CD8-positive, alpha-beta memory T cell (primary cell): ENCODE data around the gene GNG10. TPM values are rescaled to one million over a fixed set of nuclear protein-coding genes. Genes with fewer than 3 reads are reported as not detected.
"Not testable (repeated sequence)": the region's sequence is repeated elsewhere in the genome, so short reads cannot be mapped to it uniquely, and the experiment has no call there.

ENCODE experiments used
- CTCF ChIA-PET: fragments of 350-600 bp; sonication (Branson Sonifier 250); formaldehyde crosslinking; loops from one replicate; lab custom pipeline; 2021; ENCODE audit warnings: antibody characterized with exemption; lab: Charles Lee
- POLR2A ChIA-PET: fragments of 350-600 bp; sonication (Branson Sonifier 250); formaldehyde crosslinking; loops from one replicate; lab custom pipeline; 2021; ENCODE audit warnings: antibody characterized with exemption; lab: Charles Lee
- DNase-seq, 5 donors: peaks; one replicate each; pipeline versions ENCODE4 v3.0.0 to v3.0.0-alpha.2; 2020 to 2022; ENCODE audit warnings: mixed read lengths in 1 of 5
- H3K27ac ChIP-seq: one replicate; pipeline ENCODE4 v1.7.0; 2013; ENCODE audit warnings: low read depth, mild to moderate bottlenecking, low read length, moderate library complexity
- H3K27me3 ChIP-seq: 2 replicates; pipeline ENCODE4 v1.7.0; 2013; ENCODE audit warnings: low read length, mild to moderate bottlenecking; ENCODE audit not compliant: insufficient read depth, poor library complexity, severe bottlenecking
- H3K36me3 ChIP-seq: 2 replicates; pipeline ENCODE4 v1.7.0; 2013; ENCODE audit warnings: mild to moderate bottlenecking, low read length, moderate library complexity; ENCODE audit not compliant: insufficient read depth
- H3K4me1 ChIP-seq: 2 replicates; pipeline ENCODE4 v1.7.0; 2013; ENCODE audit warnings: mild to moderate bottlenecking, low read length, moderate library complexity; ENCODE audit not compliant: insufficient read depth
- H3K4me3 ChIP-seq: 2 replicates; pipeline ENCODE4 v1.7.0; 2013; ENCODE audit warnings: mild to moderate bottlenecking, low read length
- H3K9me3 ChIP-seq: 2 replicates; pipeline ENCODE4 v1.7.0; 2013; ENCODE audit warnings: mild to moderate bottlenecking, low read length
- H3K27ac Mint-ChIP-seq, 8 donors: one replicate each; pipeline ENCODE4 v1.8.0; 2020 to 2021; ENCODE audit warnings: mixed read lengths in 8 of 8, mild to moderate bottlenecking in 6 of 8, inconsistent platforms in 3 of 8, moderate library complexity in 3 of 8
- H3K27me3 Mint-ChIP-seq, 2 donors: one replicate each; pipeline ENCODE4 v1.8.0; 2020 to 2021; ENCODE audit warnings: mixed read lengths in 2 of 2, mild to moderate bottlenecking in 1 of 2, moderate library complexity in 1 of 2
- H3K36me3 Mint-ChIP-seq, 3 donors: one replicate each; pipeline ENCODE4 v1.8.0; 2020 to 2021; ENCODE audit warnings: mixed read lengths in 3 of 3, inconsistent platforms in 1 of 3, mild to moderate bottlenecking in 1 of 3
- H3K4me1 Mint-ChIP-seq, 3 donors: one replicate each; pipeline ENCODE4 v1.8.0; 2020 to 2021; ENCODE audit warnings: mixed read lengths in 3 of 3, inconsistent platforms in 1 of 3, mild to moderate bottlenecking in 1 of 3
- H3K4me3 Mint-ChIP-seq, 7 donors: one replicate each; pipeline ENCODE4 v1.8.0; 2020 to 2021; ENCODE audit warnings: mixed read lengths in 7 of 7, mild to moderate bottlenecking in 6 of 7, moderate library complexity in 4 of 7, inconsistent platforms in 2 of 7
- H3K9me3 Mint-ChIP-seq, 5 donors: one replicate each; pipeline ENCODE4 v1.8.0; 2020 to 2022; ENCODE audit warnings: mixed read lengths in 5 of 5, mild to moderate bottlenecking in 3 of 5, moderate library complexity in 2 of 5, inconsistent platforms in 1 of 5
- polyA plus RNA-seq: library from polyadenylated mRNA; unstranded; fragments of 300-500 nt; fragmentation: Illumina TruSeq; gene quantifications from one replicate; pipeline ENCODE4 v1.2.3, GENCODE V29; 2021
- total RNA-seq, 2 experiments: library from RNA; stranded (reverse); gene quantifications; one replicate each; pipeline ENCODE4 v1.2.3, GENCODE V29; 2021

GNG10 gene
- total RNA-seq (10 to 100 TPM; 21.9 to 25.1 TPM), polyA plus RNA-seq (22.9 TPM)

- peak; percentile 55 to 74 (median 69) for DNase-seq
- no peaks in the 10 kb centered on the region for H3K27me3 Mint-ChIP-seq
- ChIA-PET CTCF (interaction anchor here (1.3 to 1.5 kb wide), 3 partner anchors 10 to 413 kb away, joined by 4 to 7 read pairs (median 4); partner anchors contain the start of gene DNAJC25), POLR2A (interaction anchor here (0.7 to 2.0 kb wide), 2 partner anchors 10 to 30 kb away, joined by 3 to 10 read pairs; partner anchors contain the start of gene DNAJC25)
- no peaks in the 10 kb centered on the region for H3K9me3 Mint-ChIP-seq
- H3K4me3 Mint-ChIP-seq: peak within 1 kb of the TSS; percentile 93 to 98 (median 96)
- H3K27ac Mint-ChIP-seq: peak within 1 kb of the TSS; percentile 63 to 98 (median 90)
- no peaks in the 10 kb centered on the region for H3K36me3 ChIP-seq
- H3K9me3 ChIP-seq: no peaks in the 10 kb centered on the region
- H3K4me1 ChIP-seq: peaks cover 30% of the 10 kb centered on the region
- peaks cover 27 to 47% (median 43%) of the 10 kb centered on the region in 3 donors for H3K4me1 Mint-ChIP-seq
- peak within 1 kb of the TSS; percentile 62 for H3K27ac ChIP-seq
- no peaks in the 10 kb centered on the region for H3K27me3 ChIP-seq
- peaks cover 0 to 15% (median 4%) of the 10 kb centered on the region in 3 donors for H3K36me3 Mint-ChIP-seq
- peak within 1 kb of the TSS; percentile 83 for H3K4me3 ChIP-seq
Observed at GRCh38 chr9:111661150-111661801, at the start of gene GNG10. Gene GNG10, plus strand, starts transcription at chr9:111661605. Its CDS starts 30 bp downstream, at chr9:111661635.

- H3K27me3 ChIP-seq: peaks cover 3% of the 10 kb centered on the region
- H3K27ac Mint-ChIP-seq: no peak overlapping the region
- H3K4me3 Mint-ChIP-seq: no peak overlapping the region
Observed at GRCh38 chr9:111613436-111614040, 47.9 kb upstream of the GNG10 start.

DNA sequence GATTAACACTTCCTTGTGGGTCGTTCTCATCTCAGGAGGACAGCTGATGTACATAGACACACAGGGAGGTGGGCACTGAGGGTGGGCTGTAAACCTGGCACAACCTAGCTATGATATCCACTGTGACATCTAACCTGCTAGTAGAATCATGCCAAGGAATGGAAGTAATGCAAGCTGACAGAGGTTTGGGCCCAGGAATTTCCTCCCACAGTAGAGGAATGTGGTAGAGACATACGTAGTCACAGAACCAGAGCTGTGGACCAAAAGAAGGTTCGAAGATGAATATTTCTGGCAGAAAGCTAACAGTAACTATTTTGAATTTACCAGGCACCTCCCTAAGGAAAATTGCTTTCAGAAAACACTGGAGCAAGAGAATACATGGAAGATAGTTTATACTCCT, 45.5 kb upstream of the GNG10 start:
- no peak for DNase-seq
- Histone ChIP-seq H3K4me1 (no peaks in the 10 kb centered on the region), H3K36me3 (no peaks in the 10 kb centered on the region), H3K9me3 (no peaks in the 10 kb centered on the region), H3K4me3 (no peak overlapping the region), H3K27ac (no peak overlapping the region), H3K27me3 (peaks cover 3% of the 10 kb centered on the region)
- Mint-ChIP-seq H3K36me3 (no peaks in the 10 kb centered on the region), H3K4me3 (no peak overlapping the region), H3K4me1 (no peaks in the 10 kb centered on the region), H3K27me3 (peaks cover 18 to 38% of the 10 kb centered on the region in 2 donors), H3K9me3 (no peaks in the 10 kb centered on the region), H3K27ac (no peak overlapping the region)
- CTCF ChIA-PET: interaction anchor here (0.7 to 1.1 kb wide), 2 partner anchors 8 to 18 kb away, joined by 3 to 4 read pairs; no protein-coding TSS in a partner anchor
- POLR2A ChIA-PET: no interaction called here

More at GRCh38 chr9:111613436-111614040, 47.9 kb upstream of the GNG10 start:
- Histone ChIP-seq H3K4me3 (no peak overlapping the region), H3K27ac (no peak overlapping the region), H3K36me3 (no peaks in the 10 kb centered on the region), H3K9me3 (no peaks in the 10 kb centered on the region), H3K4me1 (no peaks in the 10 kb centered on the region)
- ChIA-PET POLR2A (no interaction called here), CTCF (interaction anchor here (0.9 to 1.3 kb wide), 2 partner anchors 10 to 15 kb away, joined by 3 read pairs; no protein-coding TSS in a partner anchor)
- H3K4me1 Mint-ChIP-seq: no peaks in the 10 kb centered on the region
- DNase-seq: no peak
- no peaks in the 10 kb centered on the region for H3K36me3 Mint-ChIP-seq
- peaks cover 24 to 56% of the 10 kb centered on the region in 2 donors for H3K27me3 Mint-ChIP-seq
- H3K9me3 Mint-ChIP-seq: no peaks in the 10 kb centered on the region

- peaks cover 15 to 40% of the 10 kb centered on the region in 2 donors for H3K27me3 Mint-ChIP-seq
- H3K4me1 ChIP-seq, H3K4me1 Mint-ChIP-seq, H3K4me3 Mint-ChIP-seq, H3K9me3 ChIP-seq, CTCF ChIA-PET, DNase-seq, POLR2A ChIA-PET, H3K9me3 Mint-ChIP-seq, H3K27ac ChIP-seq, H3K27me3 ChIP-seq, H3K36me3 ChIP-seq, H3K27ac Mint-ChIP-seq, H3K36me3 Mint-ChIP-seq, H3K4me3 ChIP-seq: not testable (repeated sequence)
Observed at GRCh38 chr9:111617349-111617748, 44.1 kb upstream of the GNG10 start.

GRCh38 chr9:111621895-111622480, 39.4 kb upstream of the GNG10 start:
- no peaks in the 10 kb centered on the region for H3K9me3 ChIP-seq
- no peak overlapping the region for H3K27ac Mint-ChIP-seq
- H3K36me3 ChIP-seq: no peaks in the 10 kb centered on the region
- H3K27ac ChIP-seq: no peak overlapping the region
- H3K27me3 Mint-ChIP-seq: peaks cover 4 to 30% of the 10 kb centered on the region in 2 donors
- ChIA-PET CTCF (interaction anchor here (0.7 to 1.2 kb wide), 5 partner anchors 8 to 27 kb away, joined by 3 to 5 read pairs (median 4); partner anchors contain the start of gene DNAJC25), POLR2A (interaction anchor here (0.7 kb wide), 1 partner anchor 23 kb away, joined by 4 read pairs; no protein-coding TSS in a partner anchor)
- H3K27me3 ChIP-seq: no peaks in the 10 kb centered on the region
- H3K4me3 ChIP-seq: no peak overlapping the region
- H3K4me3 Mint-ChIP-seq: no peak overlapping the region
- no peaks in the 10 kb centered on the region for H3K4me1 Mint-ChIP-seq
- peak in 1 of 5 donors; percentile 6 for DNase-seq
- H3K36me3 Mint-ChIP-seq: no peaks in the 10 kb centered on the region
- no peaks in the 10 kb centered on the region for H3K4me1 ChIP-seq
- no peaks in the 10 kb centered on the region for H3K9me3 Mint-ChIP-seq

DNA sequence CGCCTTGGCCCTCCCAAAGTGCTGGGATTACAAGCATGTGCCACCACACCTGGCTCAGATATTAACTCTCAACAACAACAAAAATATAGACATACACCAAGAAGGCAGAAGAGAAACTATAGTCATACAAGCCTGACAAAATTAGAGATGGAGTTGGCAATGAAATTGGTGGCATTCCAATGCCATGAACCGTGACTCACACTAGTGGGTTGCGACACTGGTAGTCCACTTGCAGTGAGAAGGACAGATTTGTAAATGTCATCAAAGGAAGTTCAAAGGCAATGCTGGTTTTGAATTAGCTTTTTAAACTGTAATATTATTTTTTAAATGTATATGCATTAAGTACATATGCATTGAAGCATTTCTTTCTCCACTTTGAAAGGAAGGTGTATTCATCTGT, 38.8 kb upstream of the GNG10 start:
- no peaks in the 10 kb centered on the region for H3K9me3 ChIP-seq
- no peak overlapping the region for H3K4me3 Mint-ChIP-seq
- H3K27ac ChIP-seq: no peak overlapping the region
- no peaks in the 10 kb centered on the region for H3K9me3 Mint-ChIP-seq
- H3K27ac Mint-ChIP-seq: peak overlapping the region in 1 of 8 donors; percentile 15
- DNase-seq: no peak
- CTCF ChIA-PET: no interaction called here
- H3K4me1 ChIP-seq: no peaks in the 10 kb centered on the region
- no peaks in the 10 kb centered on the region for H3K36me3 ChIP-seq
- H3K36me3 Mint-ChIP-seq: no peaks in the 10 kb centered on the region
- POLR2A ChIA-PET: no interaction called here
- H3K27me3 ChIP-seq: no peaks in the 10 kb centered on the region
- H3K27me3 Mint-ChIP-seq: peaks cover 4 to 30% of the 10 kb centered on the region in 2 donors
- H3K4me1 Mint-ChIP-seq: no peaks in the 10 kb centered on the region
- no peak overlapping the region for H3K4me3 ChIP-seq

DNA sequence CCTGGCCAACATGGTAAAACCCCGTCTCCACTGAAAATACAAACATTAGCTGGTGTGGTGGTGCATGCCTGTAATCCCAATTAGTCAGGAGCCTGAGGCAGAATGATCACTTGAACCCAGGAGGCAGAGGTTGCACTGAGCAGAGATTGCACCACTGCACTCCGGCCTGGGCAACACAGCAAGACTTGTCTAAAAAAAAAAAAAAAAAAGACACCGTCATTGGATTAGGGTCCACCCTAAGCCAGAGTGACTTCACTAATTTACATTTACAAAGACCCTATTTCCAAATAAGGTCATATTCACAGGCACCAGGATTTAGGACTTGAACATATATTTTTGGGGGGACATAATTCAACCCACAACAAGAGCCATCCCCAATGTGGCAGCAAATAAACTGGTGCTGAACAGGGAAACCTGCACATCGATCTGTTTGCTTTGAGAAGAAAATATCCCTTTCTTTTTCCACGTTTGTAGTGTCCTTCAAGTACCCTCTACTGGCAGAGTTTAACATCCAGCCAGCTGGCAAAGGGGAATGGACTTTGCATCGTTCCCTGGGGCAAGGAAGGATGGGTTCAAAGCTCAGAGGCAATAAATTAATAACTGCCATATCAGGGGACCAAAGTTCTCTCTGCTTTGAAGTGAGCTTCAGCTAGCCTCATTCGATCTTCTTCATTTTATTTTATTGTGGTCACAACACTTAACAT, 34.0 kb upstream of the GNG10 start:
- no peak for DNase-seq
- Histone ChIP-seq H3K9me3 (no peaks in the 10 kb centered on the region), H3K27ac (no peak overlapping the region), H3K36me3 (no peaks in the 10 kb centered on the region), H3K4me1 (peaks cover 12% of the 10 kb centered on the region), H3K4me3 (no peak overlapping the region), H3K27me3 (no peaks in the 10 kb centered on the region)
- no peak overlapping the region for H3K27ac Mint-ChIP-seq
- no peak overlapping the region for H3K4me3 Mint-ChIP-seq
- ChIA-PET CTCF (no interaction called here), POLR2A (no interaction called here)
- H3K27me3 Mint-ChIP-seq: peaks cover 2 to 16% of the 10 kb centered on the region in 2 donors
- no peaks in the 10 kb centered on the region for H3K9me3 Mint-ChIP-seq
- H3K4me1 Mint-ChIP-seq: peaks cover 11 to 18% (median 16%) of the 10 kb centered on the region in 3 donors
- H3K36me3 Mint-ChIP-seq: peaks cover 0 to 8% (median 0%) of the 10 kb centered on the region in 3 donors
